Measurements from ENCODE around the gene SECISBP2L. TPM values are rescaled to one million over a fixed set of nuclear protein-coding genes. Genes with fewer than 3 reads are reported as not detected.
"Not testable (repeated sequence)": the region's sequence is repeated elsewhere in the genome, so short reads cannot be mapped to it uniquely, and the experiment has no call there.

SECISBP2L gene
- total RNA-seq, 1 donor from 2014 or later: 26.4 TPM

DNA sequence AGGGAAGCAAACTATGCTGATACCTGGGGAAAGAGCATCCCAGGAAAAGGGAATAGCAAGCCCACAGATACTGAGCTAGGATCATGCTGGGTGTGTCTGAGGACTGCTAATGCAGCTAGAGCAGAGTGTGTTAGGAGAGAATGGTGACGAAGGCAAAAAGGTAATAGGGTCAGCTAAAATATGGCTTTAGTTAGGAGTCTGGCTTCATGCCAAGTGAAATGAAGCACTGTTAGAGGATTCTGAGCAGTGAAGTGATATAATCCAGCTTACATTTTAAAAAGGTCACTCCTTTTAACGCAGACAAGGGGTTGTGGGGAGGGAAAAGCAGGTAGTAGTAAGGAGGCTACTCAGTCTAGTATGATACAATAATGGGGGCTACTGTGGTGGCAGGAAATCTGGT lies 30.4 kb downstream of the SECISBP2L start:
- no peak for DNase-seq (ENCODE audit: low read depth in 2 of 2)

DNA sequence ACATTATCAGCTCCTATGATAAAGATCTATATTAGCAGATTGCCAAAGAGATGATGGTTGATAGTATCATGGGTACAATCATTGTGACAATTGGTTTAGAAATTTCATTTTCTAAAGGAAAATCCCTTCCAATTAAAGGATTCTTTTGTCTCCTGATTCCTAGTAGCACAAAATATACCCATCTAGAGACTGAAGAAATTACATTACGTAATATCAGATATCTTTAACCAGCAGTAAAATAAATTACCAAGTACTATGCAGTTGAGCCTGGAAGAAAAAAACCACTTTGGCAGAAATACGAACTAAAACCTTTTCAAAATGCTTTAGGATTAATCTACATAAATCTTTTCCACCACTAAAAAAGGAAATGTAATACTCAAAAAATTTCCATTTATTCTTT lies 46.9 kb downstream of the SECISBP2L start:
- no peak for DNase-seq (ENCODE audit: low read depth in 2 of 2)

DNA sequence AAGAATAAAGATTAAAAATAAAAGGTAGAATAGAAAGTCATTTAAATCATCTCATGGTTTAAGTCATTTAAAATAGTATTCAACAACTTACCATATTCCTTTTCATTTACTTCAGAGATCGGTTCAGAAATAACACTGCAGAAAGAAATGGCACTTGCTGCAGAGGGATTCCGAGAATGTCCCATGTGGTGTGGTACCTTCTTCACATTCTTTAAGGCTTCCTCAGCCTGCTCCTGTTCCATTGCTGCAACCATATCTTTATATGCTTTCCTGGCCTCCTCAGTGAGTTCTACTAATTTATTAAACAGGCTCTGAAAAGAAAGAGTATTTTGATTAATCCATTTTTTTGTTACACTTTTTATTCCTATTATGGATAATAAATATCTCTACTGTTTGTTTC lies 50.0 kb downstream of the SECISBP2L start:
- DNase-seq (ENCODE audit: low read depth in 2 of 2): no peak

DNA sequence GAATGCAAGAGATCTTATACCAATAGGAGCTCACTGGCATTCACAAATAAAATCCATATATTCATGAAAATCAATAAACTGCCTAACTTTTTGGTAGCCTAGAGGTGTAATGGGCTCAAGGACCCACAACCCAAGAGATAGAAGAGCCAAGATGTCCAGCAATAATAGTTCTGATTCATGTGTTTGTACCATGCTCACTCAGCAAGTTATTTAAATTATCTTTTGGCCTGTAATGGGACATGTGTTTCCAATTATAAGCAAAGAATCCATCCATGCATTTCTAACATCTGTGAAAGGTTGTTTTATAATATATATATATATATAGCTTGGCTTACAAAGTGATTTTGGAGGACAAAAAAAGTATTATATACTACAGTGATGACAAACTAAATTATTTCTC lies 52.9 kb downstream of the SECISBP2L start:
- no peak for DNase-seq (ENCODE audit: low read depth in 2 of 2)

DNA sequence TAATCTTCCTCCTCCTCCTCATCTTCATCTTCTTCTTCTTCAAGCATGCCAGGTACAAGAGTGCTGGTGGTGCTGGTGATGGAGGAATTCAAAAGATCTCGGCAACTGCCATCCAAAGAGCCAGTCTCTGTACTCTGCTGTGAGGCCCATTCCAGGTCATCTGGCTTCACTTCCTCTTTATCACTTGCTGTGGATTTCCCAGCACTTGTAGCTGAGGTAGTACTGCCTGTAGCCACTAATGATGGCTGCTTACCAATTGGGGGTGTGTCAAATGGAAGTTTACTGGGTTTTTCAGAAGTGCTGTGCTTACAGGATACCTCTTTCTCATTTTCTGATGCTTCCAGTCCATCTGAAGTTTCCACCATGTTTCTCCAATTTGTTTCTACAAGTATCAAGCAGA lies 53.7 kb downstream of the SECISBP2L start:
- DNase-seq (ENCODE audit: low read depth in 2 of 2): no peak

GRCh38 chr15:48992096-48992495 lies 54.1 kb downstream of the SECISBP2L start:
- DNase-seq (ENCODE audit: low read depth in 2 of 2): no peak

DNA sequence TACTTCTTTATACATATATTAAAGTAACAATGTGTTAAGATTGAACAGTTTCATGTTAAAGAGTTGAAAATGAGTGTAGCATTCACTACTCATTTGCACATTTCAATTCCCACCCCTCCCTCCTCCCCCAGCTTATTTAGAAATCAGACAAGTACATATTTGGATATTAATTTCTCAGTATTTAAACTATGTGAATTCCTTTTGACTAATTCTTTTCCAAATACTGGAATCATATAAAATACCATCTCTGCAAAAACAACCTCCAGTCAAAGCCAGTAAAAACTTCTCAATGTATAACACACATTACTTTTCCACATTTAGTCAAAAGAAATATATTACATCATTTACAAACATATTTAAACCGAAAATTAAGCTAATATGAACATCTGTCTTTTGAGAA lies 57.1 kb downstream of the SECISBP2L start:
- no peak for DNase-seq (ENCODE audit: low read depth in 2 of 2)

- no peak for DNase-seq (ENCODE audit: low read depth in 2 of 2)
These were observed 59.1 kb downstream of the SECISBP2L start for GRCh38 chr15:48987142-48987541.

- no peak for DNase-seq (ENCODE audit: low read depth in 2 of 2)
These were observed 60.0 kb downstream of the SECISBP2L start for GRCh38 chr15:48986240-48986639.

GRCh38 chr15:48985516-48985915 lies 60.7 kb downstream of the SECISBP2L start:
- DNase-seq (ENCODE audit: low read depth in 2 of 2): no peak

GRCh38 chr15:48984811-48985352 lies 61.4 kb downstream of the SECISBP2L start:
- DNase-seq (ENCODE audit: low read depth in 2 of 2): peak in 1 of 2 donors; percentile 14

- no peak for DNase-seq (ENCODE audit: low read depth in 2 of 2)
These were observed 62.1 kb downstream of the SECISBP2L start for GRCh38 chr15:48984021-48984710.

DNA sequence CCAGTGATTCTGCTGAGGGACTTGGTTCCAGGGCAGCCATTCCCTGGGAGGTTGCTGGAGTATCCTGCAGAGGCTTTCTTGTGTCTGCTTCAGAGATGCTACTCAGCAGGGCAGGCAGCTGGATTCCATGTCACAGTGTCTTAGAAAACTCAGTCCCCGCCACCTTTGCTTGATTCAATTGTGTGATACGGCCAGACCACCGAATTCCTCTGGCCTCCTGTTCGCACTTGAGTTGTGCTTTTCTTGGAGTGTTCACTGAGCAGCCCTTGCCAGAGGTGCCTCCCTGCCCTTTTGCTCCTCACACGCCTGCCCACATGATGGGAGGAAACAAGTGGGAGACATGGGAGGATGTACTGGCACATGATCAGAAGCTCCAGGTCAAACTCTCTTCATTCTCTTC lies 62.9 kb downstream of the SECISBP2L start:
- DNase-seq (ENCODE audit: low read depth in 2 of 2): no peak

- DNase-seq (ENCODE audit: low read depth in 2 of 2): no peak
These were observed 64.3 kb downstream of the SECISBP2L start for GRCh38 chr15:48981941-48982340.

- no peak for DNase-seq (ENCODE audit: low read depth in 2 of 2)
These were observed 67.6 kb downstream of the SECISBP2L start for GRCh38 chr15:48978638-48979037.

DNA sequence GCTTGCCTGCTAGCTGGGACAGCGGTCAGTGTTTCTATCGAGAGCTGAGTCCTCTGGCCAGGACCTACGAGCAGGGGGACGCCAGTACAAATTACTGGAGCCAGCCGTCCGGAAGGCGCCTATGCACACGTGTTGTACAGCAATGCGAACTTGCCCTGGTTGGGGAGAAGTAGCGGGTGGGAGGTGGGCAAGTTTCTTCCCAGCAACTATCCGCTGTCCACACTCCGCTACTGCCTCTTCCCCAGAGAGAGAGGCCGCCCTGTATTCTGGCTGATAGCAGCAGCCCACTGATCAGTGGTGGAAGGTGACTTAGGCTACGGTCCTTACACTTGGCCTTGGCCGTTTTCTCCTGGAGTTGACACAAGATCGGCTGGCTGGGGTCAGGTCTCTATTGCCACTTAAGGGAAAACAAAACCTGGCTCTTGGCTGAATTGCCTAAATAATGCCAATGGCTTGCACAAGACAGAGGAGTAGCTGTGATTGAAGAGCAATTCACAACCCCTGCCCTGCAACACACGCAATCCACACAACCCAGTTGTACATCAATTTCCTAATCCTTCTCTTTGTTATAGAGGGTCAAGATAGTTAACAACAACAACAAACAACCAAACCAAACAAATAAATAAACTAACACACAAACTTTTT lies 69.7 kb downstream of the SECISBP2L start:
- no peak for DNase-seq (ENCODE audit: low read depth in 2 of 2)

- peak; percentile 81 to 87 for DNase-seq (ENCODE audit: low read depth in 2 of 2)
These were observed 70.5 kb downstream of the SECISBP2L start for GRCh38 chr15:48975472-48976419.

- no peak for DNase-seq (ENCODE audit: low read depth in 2 of 2)
These were observed 71.4 kb downstream of the SECISBP2L start for GRCh38 chr15:48974882-48975281.

- DNase-seq (ENCODE audit: low read depth in 2 of 2): no peak
These were observed 73.3 kb downstream of the SECISBP2L start for GRCh38 chr15:48972750-48973503.

GRCh38 chr15:48970926-48971325 lies 75.3 kb downstream of the SECISBP2L start:
- not testable (repeated sequence) for DNase-seq (ENCODE audit: low read depth in 2 of 2)

DNA sequence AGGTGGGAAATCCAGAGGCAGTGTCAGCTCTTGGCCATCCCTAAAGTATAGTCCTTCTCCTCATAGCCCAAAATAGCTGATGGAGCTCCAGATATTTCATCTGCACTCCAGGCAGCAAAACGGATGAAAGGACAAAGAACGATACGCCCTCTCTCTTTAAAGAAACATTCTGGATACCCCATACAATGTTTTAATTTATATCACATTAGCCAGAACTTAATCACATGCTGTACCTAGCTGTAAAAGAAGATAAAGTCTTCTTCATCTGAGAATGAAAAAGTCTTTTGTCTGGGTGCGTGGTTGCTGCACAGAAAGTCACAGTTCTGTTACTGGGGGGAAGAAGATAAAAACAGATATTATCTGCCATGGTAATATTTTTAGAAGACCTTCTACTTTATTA lies 78.2 kb downstream of the SECISBP2L start:
- DNase-seq (ENCODE audit: low read depth in 2 of 2): no peak
